Measurements from ENCODE around the gene TEX48.

DNA sequence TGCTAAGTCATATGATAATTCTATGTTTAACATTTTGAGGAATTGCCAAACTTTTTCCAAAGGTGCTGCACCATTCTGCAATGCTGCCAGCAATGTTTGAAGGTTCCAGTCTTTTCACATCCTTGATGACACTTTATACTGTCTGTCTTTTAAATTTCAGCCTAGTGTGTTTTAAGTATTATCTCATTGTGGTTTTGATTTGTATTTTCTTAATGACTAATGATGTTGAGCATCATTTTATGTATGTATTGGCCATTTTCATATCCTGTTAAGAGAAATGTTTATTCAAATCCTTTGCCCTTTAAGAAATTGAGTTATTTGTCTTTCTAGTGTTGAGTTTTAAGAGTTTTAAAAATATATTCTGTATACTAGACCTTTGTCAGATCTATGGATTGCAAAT, 5.0 kb upstream of the TEX48 start:
- TF ChIP-seq, protein P1, sequence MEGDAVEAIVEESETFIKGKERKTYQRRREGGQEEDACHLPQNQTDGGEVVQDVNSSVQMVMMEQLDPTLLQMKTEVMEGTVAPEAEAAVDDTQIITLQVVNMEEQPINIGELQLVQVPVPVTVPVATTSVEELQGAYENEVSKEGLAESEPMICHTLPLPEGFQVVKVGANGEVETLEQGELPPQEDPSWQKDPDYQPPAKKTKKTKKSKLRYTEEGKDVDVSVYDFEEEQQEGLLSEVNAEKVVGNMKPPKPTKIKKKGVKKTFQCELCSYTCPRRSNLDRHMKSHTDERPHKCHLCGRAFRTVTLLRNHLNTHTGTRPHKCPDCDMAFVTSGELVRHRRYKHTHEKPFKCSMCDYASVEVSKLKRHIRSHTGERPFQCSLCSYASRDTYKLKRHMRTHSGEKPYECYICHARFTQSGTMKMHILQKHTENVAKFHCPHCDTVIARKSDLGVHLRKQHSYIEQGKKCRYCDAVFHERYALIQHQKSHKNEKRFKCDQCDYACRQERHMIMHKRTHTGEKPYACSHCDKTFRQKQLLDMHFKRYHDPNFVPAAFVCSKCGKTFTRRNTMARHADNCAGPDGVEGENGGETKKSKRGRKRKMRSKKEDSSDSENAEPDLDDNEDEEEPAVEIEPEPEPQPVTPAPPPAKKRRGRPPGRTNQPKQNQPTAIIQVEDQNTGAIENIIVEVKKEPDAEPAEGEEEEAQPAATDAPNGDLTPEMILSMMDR (IDR thresholded peaks at IDR 0.05), result no peak
- no peak for TF ChIP-seq POLR2A (IDR thresholded peaks at IDR 0.05)

All from right lobe of liver (tissue), 4 donors.